ENCODE results near the gene MAP3K15.

GRCh38 chrX:19539665-19540064 lies 24.4 kb upstream of the MAP3K15 start:
- TF ChIP-seq POLR2AphosphoS5 (IDR thresholded peaks at IDR 0.05; ENCODE audit: low read depth, low read length) (no peak; the same call in 1 of the 2 replicates), POLR2A (IDR thresholded peaks at IDR 0.05; ENCODE audit: low read depth, low read length) (no peak)
